ENCODE data around the gene ARHGAP28. TPM values are rescaled to one million over a fixed set of nuclear protein-coding genes. Genes with fewer than 3 reads are reported as not detected.

Gene ARHGAP28
- total RNA-seq, 1 experiment from 2014 or later, result 0.99 TPM

DNA sequence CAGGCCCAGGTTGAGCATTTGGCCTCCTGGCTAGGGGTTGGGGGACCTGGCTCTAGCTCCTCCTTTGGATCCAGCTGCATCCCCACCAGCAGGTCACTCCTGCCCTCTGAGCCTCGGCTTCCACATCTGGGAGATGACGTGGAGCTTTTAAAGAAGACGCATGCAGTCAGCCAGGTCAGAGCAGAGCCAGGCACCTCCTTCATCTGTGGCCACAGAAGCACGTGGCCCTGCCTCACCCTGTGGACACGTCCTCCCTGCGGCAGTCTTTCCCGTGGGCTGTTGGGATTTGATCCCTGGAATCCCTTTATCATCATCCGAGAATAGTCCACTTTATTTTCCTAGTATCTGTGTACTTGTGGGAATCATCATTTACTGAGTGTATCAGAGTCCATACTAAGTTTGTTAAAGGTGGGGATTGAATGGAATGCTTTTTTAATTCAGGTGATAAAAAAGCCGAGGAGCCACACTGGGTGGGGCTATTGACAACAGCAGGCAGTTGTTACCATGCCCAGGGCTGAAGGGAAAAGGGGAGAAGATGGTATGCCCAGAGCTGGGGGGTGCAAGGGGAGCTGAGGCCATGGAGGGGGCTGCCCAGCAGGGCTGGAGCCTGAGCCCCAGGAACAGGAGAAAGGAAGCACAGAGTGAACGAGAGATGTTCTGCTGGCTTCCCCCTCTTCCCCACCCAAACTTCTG lies 218.0 kb downstream of the ARHGAP28 start:
- DNase-seq, result no peak
- no peak overlapping the region for H3K4me3 ChIP-seq
- no peaks in the 10 kb centered on the region for H3K27me3 ChIP-seq
- H3K36me3 ChIP-seq, result no peaks in the 10 kb centered on the region
- H3K9me3 ChIP-seq, result no peaks in the 10 kb centered on the region

DNA sequence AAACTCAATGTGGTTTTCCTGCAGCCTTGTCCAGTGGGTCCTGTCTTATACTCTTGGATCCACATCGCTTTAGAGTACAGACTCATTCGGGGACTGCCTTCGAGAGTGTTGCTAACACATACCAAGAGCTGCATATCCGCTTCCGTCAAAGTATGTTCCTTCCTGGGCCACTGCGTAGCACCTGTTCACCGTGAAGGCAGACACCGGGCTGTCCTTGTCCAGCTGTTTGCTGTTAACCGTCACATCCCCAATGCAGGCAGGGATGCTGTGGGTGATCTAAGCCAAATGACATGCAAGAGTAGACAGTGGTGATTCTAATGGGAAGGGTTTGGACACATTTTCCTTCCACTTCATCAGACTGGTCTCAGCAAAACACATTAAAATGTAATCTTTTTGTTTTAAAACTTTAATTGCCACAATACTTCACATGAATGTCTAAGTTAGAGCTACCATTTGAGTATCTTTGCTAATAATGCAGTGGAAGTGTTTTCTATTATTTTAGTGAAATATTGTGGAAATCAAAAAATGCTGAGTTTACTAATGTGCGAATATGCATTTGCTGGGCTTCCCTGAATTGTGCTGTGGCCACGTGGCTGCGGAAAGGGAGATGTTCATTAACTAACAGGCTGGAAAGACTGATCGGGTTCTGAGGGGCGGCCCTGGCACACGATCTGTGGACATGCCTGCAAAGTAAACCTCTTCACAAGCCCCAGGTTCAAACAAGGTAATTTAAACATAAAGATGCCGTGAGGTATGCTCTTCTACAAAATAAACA lies 219.0 kb downstream of the ARHGAP28 start:
- H3K27me3 ChIP-seq, result no peaks in the 10 kb centered on the region
- H3K9me3 ChIP-seq, result no peaks in the 10 kb centered on the region
- no peak for DNase-seq
- no peaks in the 10 kb centered on the region for H3K36me3 ChIP-seq
- H3K4me3 ChIP-seq, result no peak overlapping the region

DNA sequence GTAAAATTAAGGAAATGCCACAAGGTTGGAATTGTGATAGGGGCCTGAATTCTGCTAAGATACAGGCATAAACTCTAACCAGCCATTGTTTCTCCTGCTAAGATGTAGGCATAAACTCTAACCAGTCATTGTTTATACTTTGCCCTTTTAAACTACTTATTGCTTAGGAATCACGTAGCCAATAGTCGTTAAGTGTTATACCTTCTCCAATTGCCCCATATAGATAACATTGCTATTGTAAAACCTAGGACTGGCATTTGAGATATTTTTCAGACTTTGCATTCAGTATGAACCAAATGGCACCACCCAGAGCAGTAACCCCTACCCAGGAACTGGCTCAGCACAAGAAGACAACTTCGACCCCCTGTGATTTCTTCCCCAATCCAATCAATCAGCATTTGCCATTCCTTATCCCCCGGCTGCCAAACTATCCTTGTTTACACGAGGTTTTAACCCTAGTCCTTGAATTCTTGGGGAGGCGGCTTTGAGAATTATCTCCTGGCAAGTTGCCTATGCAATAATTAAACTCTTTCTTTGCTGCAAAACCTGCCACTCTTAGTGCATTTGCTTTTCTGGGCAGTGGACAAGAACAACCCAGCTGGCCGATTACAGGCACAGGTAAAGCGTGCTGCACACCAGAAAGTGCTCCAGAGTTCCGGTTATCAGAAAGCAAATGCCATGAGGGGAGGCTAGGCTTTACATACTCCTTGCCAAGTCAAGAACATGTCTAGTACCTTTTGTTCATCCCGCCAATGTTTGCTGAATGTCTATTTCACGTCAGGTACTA lies 220.5 kb downstream of the ARHGAP28 start:
- DNase-seq, result no peak

DNA sequence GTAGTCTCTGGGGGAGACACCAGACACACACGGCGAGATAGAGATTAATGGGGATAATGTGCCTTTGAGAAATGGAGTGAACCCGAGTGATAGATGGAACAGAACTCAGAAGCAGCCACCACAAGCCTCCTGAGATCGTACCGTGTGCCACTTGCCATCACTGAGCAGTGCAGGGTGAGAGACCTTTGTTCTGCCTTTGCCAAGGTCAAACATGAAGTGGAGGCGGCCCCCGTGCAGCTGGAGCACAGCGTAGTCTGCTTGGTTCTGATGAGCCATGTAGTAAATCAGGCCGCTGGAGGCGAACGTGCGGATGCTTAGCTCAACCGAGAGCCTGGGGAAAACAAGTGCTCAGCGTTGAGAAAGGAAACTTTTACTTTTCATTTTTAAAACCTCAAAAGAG lies 221.1 kb downstream of the ARHGAP28 start:
- no peaks in the 10 kb centered on the region for H3K27me3 ChIP-seq
- DNase-seq, result no peak
- no peak overlapping the region for H3K4me3 ChIP-seq
- H3K9me3 ChIP-seq, result no peaks in the 10 kb centered on the region
- no peaks in the 10 kb centered on the region for H3K36me3 ChIP-seq

More for the DNA sequence above, 220.5 kb downstream of the ARHGAP28 start:
- Histone ChIP-seq H3K27me3 (no peaks in the 10 kb centered on the region), H3K4me3 (no peak overlapping the region), H3K36me3 (no peaks in the 10 kb centered on the region), H3K9me3 (no peaks in the 10 kb centered on the region)

DNA sequence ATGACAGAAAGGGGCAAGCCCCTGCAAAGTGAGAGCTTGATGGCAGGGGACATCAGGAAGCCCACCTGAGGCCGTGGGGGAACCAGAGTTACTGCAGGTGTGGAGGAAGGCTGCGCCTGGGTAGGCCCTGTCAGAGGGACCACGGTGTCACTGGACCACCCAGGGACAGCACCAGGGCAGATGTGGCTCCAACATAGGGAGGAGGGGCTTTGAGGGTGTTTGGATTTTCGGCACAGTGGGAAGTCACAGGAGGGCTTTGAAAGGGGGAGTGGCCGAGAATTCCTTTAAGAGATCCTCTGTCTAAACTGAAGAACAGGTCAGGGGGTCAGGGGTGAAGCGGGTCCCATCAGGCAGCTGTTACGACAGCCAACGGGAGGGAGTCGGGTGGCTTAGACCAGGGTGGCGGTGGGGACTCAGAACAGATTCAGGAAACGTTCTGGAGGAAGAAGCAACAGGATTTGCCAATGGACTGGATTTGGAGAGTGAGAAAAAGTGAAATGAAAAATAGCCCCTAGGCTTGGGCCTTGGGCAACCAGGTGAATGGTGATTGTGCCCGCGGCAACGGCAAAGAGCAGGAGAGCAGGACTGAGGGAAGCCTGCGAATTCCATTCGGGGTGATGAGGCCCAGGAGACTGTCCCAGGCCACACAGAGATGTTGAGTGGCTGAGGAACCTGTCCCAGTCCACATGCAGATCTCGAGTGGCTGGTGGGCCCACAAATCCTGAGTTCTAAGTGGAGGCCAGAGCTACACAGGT lies 222.0 kb downstream of the ARHGAP28 start:
- no peak for DNase-seq
- no peaks in the 10 kb centered on the region for H3K27me3 ChIP-seq
- no peak overlapping the region for H3K4me3 ChIP-seq
- H3K9me3 ChIP-seq, result no peaks in the 10 kb centered on the region
- H3K36me3 ChIP-seq, result no peaks in the 10 kb centered on the region

DNA sequence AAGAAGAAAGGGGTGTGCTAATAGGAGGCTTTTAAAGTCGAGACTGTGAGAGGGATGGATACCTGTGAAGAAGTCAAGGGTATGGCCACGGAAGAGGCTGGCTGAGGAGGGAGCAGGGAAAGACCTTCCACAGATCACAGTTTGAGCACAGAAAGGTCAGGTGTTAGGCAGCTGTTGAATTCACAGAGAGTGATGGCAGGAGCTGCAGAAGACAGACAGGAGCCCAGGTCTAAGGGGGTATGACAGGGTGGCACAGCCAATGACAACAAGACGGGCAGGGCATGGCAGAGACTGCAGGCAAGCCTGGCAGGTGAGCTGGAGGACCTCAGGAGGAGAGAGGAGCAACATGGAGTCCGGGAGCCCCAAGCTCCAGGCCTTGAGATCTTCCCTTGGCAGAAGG lies 225.0 kb downstream of the ARHGAP28 start:
- Histone ChIP-seq H3K36me3 (no peaks in the 10 kb centered on the region), H3K9me3 (no peaks in the 10 kb centered on the region), H3K27me3 (no peaks in the 10 kb centered on the region), H3K4me3 (no peak overlapping the region)
- DNase-seq, result no peak

DNA sequence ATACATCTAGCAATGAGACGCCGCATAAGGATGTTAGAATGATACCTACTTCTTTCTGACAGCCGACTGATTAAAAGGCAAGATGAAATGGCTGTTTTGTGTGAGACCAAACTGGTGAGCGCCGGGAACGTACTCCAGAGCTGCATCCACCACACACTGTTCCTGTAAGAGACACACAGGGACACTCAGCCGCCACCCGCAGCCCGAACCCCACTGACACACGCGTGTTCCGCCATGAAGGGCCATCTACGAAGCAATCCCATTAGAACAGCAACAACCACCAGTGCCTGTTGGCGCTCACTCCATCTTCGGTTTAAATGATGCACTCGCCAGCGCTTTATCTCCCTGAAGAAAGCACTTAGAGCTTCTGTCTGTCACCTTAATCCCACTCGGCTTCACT lies 225.8 kb downstream of the ARHGAP28 start:
- no peaks in the 10 kb centered on the region for H3K9me3 ChIP-seq
- H3K36me3 ChIP-seq, result no peaks in the 10 kb centered on the region
- no peaks in the 10 kb centered on the region for H3K27me3 ChIP-seq
- H3K4me3 ChIP-seq, result no peak overlapping the region
- DNase-seq, result no peak

DNA sequence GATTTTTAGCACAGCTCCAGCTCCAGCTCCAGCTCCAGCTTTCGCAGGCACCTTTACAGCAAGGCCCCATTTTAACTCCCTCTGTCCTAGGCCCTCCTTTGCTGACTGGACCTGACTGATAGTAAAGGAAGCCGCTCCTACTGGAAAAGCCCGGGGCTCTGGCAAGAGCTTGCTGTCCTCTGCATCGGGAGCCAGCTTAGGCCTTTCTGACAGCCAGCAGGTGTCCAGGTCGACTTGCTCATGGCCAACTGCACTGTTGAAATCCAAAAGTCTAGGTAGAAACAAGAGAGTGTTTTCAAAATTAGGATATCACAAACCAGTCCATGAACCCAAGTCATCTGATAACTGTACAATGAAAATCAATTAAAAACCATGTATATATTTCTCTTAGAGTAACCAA lies 227.0 kb downstream of the ARHGAP28 start:
- H3K36me3 ChIP-seq, result no peaks in the 10 kb centered on the region
- H3K27me3 ChIP-seq, result no peaks in the 10 kb centered on the region
- no peaks in the 10 kb centered on the region for H3K9me3 ChIP-seq
- no peak for DNase-seq
- H3K4me3 ChIP-seq, result no peak overlapping the region

DNA sequence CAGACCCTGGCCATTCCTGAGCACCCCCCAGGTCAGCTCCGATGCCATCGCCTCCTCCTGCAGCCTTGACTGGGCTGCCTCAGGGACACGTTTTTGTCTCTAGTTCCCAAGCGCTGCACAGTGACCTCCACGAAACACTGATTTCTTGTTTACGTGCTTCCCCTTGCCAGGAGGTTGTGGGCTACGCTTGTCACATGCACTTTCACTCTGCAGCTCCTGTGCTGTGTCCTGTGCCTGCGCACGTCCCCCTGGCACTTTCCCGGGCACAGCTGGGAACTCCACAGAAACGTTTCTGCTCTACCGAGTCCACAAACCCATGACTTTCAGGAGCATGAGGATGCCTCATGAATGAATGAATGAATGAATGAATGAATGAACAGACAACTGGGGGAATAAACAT lies 227.5 kb downstream of the ARHGAP28 start:
- Histone ChIP-seq H3K9me3 (no peaks in the 10 kb centered on the region), H3K4me3 (no peak overlapping the region), H3K27me3 (no peaks in the 10 kb centered on the region), H3K36me3 (no peaks in the 10 kb centered on the region)
- DNase-seq, result no peak

DNA sequence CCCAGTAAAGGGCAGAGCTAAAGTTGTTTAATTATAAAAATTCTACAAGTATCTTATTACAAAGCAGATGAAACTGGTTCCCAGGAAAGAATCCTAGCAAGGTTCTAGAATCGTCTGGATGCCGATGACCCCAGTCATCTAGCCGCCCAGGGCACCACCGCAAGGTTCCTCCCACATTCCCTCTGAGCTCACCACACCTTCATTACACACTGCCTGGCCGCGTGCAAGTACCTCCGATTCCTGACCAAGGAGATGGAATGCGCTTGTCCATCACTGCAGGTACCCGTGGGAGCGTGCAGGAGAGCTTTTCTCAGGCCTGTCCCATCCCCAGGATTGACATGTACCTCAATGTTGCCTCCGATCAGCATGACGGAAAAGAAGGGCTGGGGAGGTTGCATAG lies 229.6 kb downstream of the ARHGAP28 start:
- no peak for DNase-seq
- H3K27me3 ChIP-seq, result no peaks in the 10 kb centered on the region
- H3K4me3 ChIP-seq, result no peak overlapping the region
- no peaks in the 10 kb centered on the region for H3K36me3 ChIP-seq
- no peaks in the 10 kb centered on the region for H3K9me3 ChIP-seq

DNA sequence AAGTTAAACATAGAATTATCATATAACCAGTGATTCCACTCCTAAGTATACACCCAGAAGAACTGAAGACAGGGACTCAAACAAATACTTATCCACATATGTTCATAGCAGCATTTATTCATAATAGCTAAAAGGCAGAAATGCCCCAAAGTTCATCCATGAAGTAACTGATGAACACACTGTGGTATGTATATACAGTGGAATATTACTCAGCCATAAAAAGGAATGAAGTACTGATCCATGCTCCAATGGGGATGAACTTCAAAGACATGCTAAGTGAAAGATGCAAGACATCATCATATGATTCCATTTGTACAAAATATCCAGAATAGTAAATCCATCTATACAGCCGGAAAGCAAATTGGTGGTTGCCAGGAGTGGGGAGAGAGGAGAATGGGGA lies 230.6 kb downstream of the ARHGAP28 start:
- Histone ChIP-seq H3K27me3 (no peaks in the 10 kb centered on the region), H3K36me3 (no peaks in the 10 kb centered on the region), H3K4me3 (no peak overlapping the region), H3K9me3 (no peaks in the 10 kb centered on the region)
- no peak for DNase-seq

DNA sequence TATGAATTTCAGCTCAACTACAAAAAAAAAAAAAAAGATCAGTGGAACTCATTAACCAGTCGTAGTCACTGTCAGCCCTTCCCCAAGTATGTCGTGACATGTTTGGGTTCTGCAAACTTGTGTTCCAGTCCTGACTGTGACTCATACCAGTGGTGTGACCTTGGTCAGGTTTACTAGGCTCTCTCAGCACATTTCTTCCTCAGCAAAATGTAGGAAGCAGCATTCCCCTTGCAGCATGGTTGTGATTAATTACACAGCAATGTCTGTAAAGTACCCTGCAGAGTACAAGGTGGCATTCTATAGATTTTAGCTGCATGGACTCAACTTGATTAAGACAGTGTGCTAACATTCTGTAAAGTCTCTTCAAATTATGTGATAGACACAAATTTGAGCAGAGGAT lies 231.1 kb downstream of the ARHGAP28 start:
- no peak for DNase-seq
- Histone ChIP-seq H3K4me3 (no peak overlapping the region), H3K36me3 (no peaks in the 10 kb centered on the region), H3K9me3 (no peaks in the 10 kb centered on the region), H3K27me3 (no peaks in the 10 kb centered on the region)

DNA sequence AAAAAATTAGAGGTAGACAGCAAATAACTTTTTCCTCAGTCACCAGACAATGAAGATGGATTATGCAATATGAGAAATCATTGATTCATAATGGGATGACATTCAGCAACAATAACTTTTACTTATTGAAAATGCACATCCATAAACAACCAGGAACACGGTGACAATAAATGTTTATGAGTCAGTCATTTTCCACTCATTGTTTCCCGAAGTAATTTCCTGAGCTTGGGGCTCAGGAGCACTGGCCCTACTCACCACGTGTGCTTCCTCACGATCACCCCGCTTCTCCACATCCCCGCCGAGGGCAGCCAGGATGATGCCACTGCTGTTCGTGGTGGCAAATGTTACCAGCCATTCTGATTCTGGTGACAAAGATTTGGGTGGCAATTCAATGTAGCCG lies 231.8 kb downstream of the ARHGAP28 start:
- Histone ChIP-seq H3K4me3 (no peak overlapping the region), H3K36me3 (no peaks in the 10 kb centered on the region), H3K9me3 (no peaks in the 10 kb centered on the region), H3K27me3 (no peaks in the 10 kb centered on the region)
- DNase-seq, result no peak

DNA sequence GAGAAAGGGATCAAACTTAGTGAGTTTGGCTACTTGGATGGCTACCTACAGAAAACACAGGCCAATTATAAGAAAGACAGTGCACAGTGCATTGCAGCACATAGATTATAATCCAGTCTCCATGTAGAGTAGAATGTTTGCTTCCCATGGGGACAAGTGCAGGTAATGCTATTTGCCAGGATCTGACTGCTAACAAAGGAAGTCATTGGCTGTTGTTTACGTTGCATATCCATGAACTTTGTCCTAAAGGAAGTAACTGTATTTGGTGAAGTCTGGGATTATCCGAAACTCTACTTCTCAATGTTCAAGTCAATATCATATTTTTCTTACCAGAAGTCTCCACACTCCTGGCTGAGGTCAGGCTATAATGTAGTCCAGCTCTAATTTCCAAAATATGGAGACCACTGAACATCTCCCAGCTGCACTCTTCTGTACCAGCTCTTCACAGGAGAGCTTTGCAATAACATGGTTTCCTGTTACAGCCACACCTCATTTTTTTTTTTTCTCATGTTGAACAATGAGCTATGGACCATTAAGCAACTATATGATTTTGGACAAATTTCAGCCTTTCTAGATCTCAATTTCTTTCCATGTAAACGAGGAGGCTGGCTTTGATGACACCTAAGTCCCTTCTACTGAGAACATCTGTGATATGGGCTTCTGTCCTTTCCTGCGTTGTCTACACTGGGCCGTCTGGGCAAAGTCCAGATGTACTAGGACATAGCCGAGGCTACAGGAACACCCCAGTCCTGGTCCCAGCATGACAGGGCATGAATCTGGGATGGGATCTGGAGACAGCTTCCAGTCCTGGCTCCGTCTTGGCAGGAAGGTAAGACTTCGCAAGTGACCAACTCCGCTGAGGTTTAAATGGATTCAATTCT lies 233.3 kb downstream of the ARHGAP28 start:
- H3K27me3 ChIP-seq, result no peaks in the 10 kb centered on the region
- no peaks in the 10 kb centered on the region for H3K9me3 ChIP-seq
- no peak overlapping the region for H3K4me3 ChIP-seq
- H3K36me3 ChIP-seq, result no peaks in the 10 kb centered on the region
- no peak for DNase-seq

DNA sequence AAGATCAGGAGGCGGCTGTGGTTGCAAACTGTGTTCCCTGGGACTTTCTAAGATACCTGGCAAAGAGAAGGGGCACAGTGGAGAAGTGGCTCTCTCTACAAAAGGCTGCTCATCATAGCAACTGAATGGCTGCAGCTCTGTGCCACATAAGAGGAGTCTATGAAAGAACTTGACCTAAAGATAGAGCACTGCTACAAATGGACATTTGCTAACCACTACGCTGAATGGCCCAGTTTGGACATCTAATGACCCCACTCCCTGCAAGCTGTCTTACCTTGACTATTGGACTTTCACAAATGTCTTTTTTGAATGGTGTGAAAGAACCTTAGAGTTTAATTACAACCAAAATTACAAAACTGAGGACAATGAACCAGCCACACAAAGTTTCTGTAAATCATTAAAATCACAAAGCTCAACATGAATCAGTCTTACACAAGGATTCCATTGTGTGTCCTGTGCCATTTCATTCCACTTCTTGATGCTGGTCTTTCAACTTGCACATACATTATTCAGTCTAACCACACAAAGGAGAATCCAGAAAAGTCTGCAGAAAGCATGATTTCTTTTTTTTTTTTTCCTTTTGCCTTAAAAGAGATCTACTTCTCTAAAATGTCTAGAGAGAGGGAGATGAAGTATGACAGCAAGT lies 234.1 kb downstream of the ARHGAP28 start:
- Histone ChIP-seq H3K4me3 (no peak overlapping the region), H3K9me3 (no peaks in the 10 kb centered on the region)
- no peak for DNase-seq

More for the DNA sequence above, 234.1 kb downstream of the ARHGAP28 start:
- no peaks in the 10 kb centered on the region for H3K27me3 ChIP-seq
- no peaks in the 10 kb centered on the region for H3K36me3 ChIP-seq

All from MG63 (cell line).